HepG2 (cell line): Measurements from ENCODE around the gene FBP2. TPM values are rescaled to one million over a fixed set of nuclear protein-coding genes. Genes with fewer than 3 reads are reported as not detected.
A peak's percentile ranks its signal among the peaks of the same experiment; 100 is the strongest.

ENCODE experiments used
- ARNT2 ChIP-seq: sonication (generic); formaldehyde crosslinking; IDR thresholded peaks from 2 replicates; pipeline ENCODE4 v1.8.0; 2022; ENCODE audit warnings: mild to moderate bottlenecking, low read depth, missing genetic modification reagents, moderate library complexity
- CREM ChIP-seq, 2 experiments: sonication (generic) in 1 of 2; formaldehyde crosslinking in 1 of 2; IDR thresholded peaks; 2 replicates each; pipeline versions ENCODE4 v1.4.0 to v1.6.1; 2016 to 2020; ENCODE audit warnings: antibody characterized with exemption in 1 of 2, mild to moderate bottlenecking in 1 of 2, missing genetic modification reagents in 1 of 2
- CSRNP2 ChIP-seq: sonication (generic); formaldehyde crosslinking; conservative IDR thresholded peaks from 2 replicates; pipeline ENCODE4 v1.8.0; 2022; ENCODE audit warnings: low read depth, missing genetic modification reagents
- DPF2 ChIP-seq: sonication (generic); formaldehyde crosslinking; IDR thresholded peaks from 2 replicates; pipeline ENCODE4 v1.4.0; 2020; ENCODE audit warnings: mild to moderate bottlenecking, low read depth, missing genetic modification reagents, borderline replicate concordance
- ERF ChIP-seq: IDR thresholded peaks from 2 replicates; pipeline ENCODE4 v1.6.1; 2018; ENCODE audit warnings: missing biosample characterization, missing genetic modification reagents
- GATAD2A ChIP-seq: IDR thresholded peaks from 2 replicates; pipeline ENCODE4 v1.6.1; 2016
- HDAC1 ChIP-seq: sonication (generic); formaldehyde crosslinking; IDR thresholded peaks from 2 replicates; pipeline ENCODE4 v1.5.1; 2020; ENCODE audit warnings: mild to moderate bottlenecking, missing genetic modification reagents
- KDM5B ChIP-seq: sonication (generic); formaldehyde crosslinking; IDR thresholded peaks from 2 replicates; pipeline ENCODE4 v1.4.0; 2020; ENCODE audit warnings: missing genetic modification reagents, mild to moderate bottlenecking, borderline replicate concordance
- KLF13 ChIP-seq: sonication (generic); formaldehyde crosslinking; IDR thresholded peaks from 2 replicates; pipeline ENCODE4 v1.4.0; 2020; ENCODE audit warnings: mild to moderate bottlenecking, missing genetic modification reagents
- MYC ChIP-seq: sonication (generic); formaldehyde crosslinking; IDR thresholded peaks from 2 replicates; pipeline ENCODE4 v1.9.0; 2021; ENCODE audit warnings: missing genetic modification reagents, borderline replicate concordance
- NR2C2 ChIP-seq: sonication (generic); formaldehyde crosslinking; IDR thresholded peaks from 2 replicates; pipeline ENCODE4 v1.4.0; 2020; ENCODE audit warnings: missing genetic modification reagents, mild to moderate bottlenecking, moderate library complexity, borderline replicate concordance
- SALL1 ChIP-seq: sonication (generic); formaldehyde crosslinking; IDR thresholded peaks from 2 replicates; pipeline ENCODE4 v1.8.0; 2022; ENCODE audit warnings: mild to moderate bottlenecking, missing genetic modification reagents
- SIX4 ChIP-seq: sonication (generic); formaldehyde crosslinking; IDR thresholded peaks from 2 replicates; pipeline ENCODE4 v1.4.0; 2020; ENCODE audit warnings: missing genetic modification reagents
- SMAD1 ChIP-seq: sonication (generic); formaldehyde crosslinking; IDR thresholded peaks from 2 replicates; pipeline ENCODE4 v1.4.0; 2020; ENCODE audit warnings: missing genetic modification reagents, low read depth, mild to moderate bottlenecking, borderline replicate concordance
- SP140L ChIP-seq: sonication (generic); formaldehyde crosslinking; IDR thresholded peaks from 2 replicates; pipeline ENCODE4 v1.4.0; 2020; ENCODE audit warnings: missing genetic modification reagents, borderline replicate concordance
- ZFP82 ChIP-seq: sonication (generic); formaldehyde crosslinking; IDR thresholded peaks from 2 replicates; pipeline ENCODE4 v1.5.1; 2020; ENCODE audit warnings: mild to moderate bottlenecking, missing genetic modification reagents, borderline replicate concordance
- ZNF264 ChIP-seq: sonication (generic); formaldehyde crosslinking; IDR thresholded peaks from 2 replicates; pipeline ENCODE4 v1.4.0; 2020; ENCODE audit warnings: missing genetic modification reagents
- ZNF337 ChIP-seq: sonication (generic); formaldehyde crosslinking; IDR thresholded peaks from 2 replicates; pipeline ENCODE4 v1.5.1; 2020; ENCODE audit warnings: missing genetic modification reagents, low read depth, mild to moderate bottlenecking, borderline replicate concordance
- ZNF512B ChIP-seq: sonication (generic); formaldehyde crosslinking; IDR thresholded peaks from 2 replicates; pipeline ENCODE4 v1.5.1; 2020; ENCODE audit warnings: missing genetic modification reagents, mild to moderate bottlenecking, borderline replicate concordance
- polyA plus RNA-seq, 8 experiments: library from polyadenylated mRNA; depleted of rRNA in 3 of 8; stranded (reverse) in 7 of 8; unstranded in 1 of 8; fragments of >200 nt; fragmentation: Illumina TruSeq in 4 of 8; extraction: Trizol in 4 of 8; gene quantifications; 2 replicates each; pipeline versions ENCODE4 v1.2.1 to v1.2.3, GENCODE V29; 2011 to 2016; ENCODE audit warnings: low read depth in 4 of 8, missing spikeins in 1 of 8, mixed read lengths in 1 of 8; ENCODE audit not compliant: insufficient read depth in 1 of 8
- total RNA-seq, 5 experiments: library from RNA; depleted of rRNA; stranded (reverse); fragments of >200 nt; fragmentation: Illumina TruSeq; extraction: Trizol; gene quantifications; 2 replicates each; pipeline ENCODE4 v1.2.3, GENCODE V29; 2016; ENCODE audit warnings: low read depth in 1 of 5
- TF ChIP-seq, protein P1 (sequence below): sonication (generic); formaldehyde crosslinking; IDR thresholded peaks from 2 replicates; pipeline ENCODE4 v1.8.0; 2022; ENCODE audit warnings: mild to moderate bottlenecking, missing genetic modification reagents, moderate library complexity
- TF ChIP-seq, protein P2 (sequence below): sonication (generic); formaldehyde crosslinking; conservative IDR thresholded peaks from 2 replicates; pipeline ENCODE4 v1.5.0; 2020; ENCODE audit warnings: missing genetic modification reagents
- TF ChIP-seq, protein P3 (sequence below): sonication (generic); formaldehyde crosslinking; IDR thresholded peaks from 2 replicates; pipeline ENCODE4 v1.4.0; 2020; ENCODE audit warnings: missing genetic modification reagents, mild to moderate bottlenecking, borderline replicate concordance

Gene FBP2
- total and polyA plus RNA-seq, 2 of the 13 experiments (the other 11 are each of a cell fraction or from before 2014, with no cell fraction given): not detected

- TF ChIP-seq ZFP82 (no peak), ERF (CRISPR knock-in tag) (0 out of 2 replicates have a peak, but pooled peaks have one; percentile 35), ARNT2 (CRISPR knock-in tag) (no peak), KLF13 (CRISPR knock-in tag) (no peak), ZNF512B (CRISPR knock-in tag) (no peak), HDAC1 (no peak), MYC (no peak), CREM (IDR thresholded peaks at IDR 0.05) (peak; percentile 20; the same call in 1 of the 2 replicates), CREM (CRISPR knock-in tag; IDR thresholded peaks at IDR 0.05) (no peak), CSRNP2 (no peak), NR2C2 (peak; percentile 79), SALL1 (CRISPR knock-in tag) (no peak), GATAD2A (CRISPR knock-in tag) (peak; percentile 54), ZNF264 (no peak), SMAD1 (CRISPR knock-in tag) (no peak), KDM5B (CRISPR knock-in tag) (no peak), ZNF337 (no peak), SIX4 (CRISPR knock-in tag) (no peak), DPF2 (CRISPR knock-in tag) (no peak), SP140L (no peak)
- TF ChIP-seq, protein P1, sequence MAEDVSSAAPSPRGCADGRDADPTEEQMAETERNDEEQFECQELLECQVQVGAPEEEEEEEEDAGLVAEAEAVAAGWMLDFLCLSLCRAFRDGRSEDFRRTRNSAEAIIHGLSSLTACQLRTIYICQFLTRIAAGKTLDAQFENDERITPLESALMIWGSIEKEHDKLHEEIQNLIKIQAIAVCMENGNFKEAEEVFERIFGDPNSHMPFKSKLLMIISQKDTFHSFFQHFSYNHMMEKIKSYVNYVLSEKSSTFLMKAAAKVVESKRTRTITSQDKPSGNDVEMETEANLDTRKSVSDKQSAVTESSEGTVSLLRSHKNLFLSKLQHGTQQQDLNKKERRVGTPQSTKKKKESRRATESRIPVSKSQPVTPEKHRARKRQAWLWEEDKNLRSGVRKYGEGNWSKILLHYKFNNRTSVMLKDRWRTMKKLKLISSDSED (CRISPR knock-in tag): no peak
- TF ChIP-seq, protein P2, sequence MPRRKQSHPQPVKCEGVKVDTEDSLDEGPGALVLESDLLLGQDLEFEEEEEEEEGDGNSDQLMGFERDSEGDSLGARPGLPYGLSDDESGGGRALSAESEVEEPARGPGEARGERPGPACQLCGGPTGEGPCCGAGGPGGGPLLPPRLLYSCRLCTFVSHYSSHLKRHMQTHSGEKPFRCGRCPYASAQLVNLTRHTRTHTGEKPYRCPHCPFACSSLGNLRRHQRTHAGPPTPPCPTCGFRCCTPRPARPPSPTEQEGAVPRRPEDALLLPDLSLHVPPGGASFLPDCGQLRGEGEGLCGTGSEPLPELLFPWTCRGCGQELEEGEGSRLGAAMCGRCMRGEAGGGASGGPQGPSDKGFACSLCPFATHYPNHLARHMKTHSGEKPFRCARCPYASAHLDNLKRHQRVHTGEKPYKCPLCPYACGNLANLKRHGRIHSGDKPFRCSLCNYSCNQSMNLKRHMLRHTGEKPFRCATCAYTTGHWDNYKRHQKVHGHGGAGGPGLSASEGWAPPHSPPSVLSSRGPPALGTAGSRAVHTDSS (CRISPR knock-in tag): no peak
- TF ChIP-seq, protein P3, sequence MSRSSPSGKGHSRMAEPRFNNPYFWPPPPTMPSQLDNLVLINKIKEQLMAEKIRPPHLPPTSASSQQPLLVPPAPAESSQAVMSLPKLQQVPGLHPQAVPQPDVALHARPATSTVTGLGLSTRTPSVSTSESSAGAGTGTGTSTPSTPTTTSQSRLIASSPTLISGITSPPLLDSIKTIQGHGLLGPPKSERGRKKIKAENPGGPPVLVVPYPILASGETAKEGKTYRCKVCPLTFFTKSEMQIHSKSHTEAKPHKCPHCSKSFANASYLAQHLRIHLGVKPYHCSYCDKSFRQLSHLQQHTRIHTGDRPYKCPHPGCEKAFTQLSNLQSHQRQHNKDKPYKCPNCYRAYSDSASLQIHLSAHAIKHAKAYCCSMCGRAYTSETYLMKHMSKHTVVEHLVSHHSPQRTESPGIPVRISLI (CRISPR knock-in tag): no peak
Measured at GRCh38 chr9:94533155-94533554, 60.5 kb downstream of the FBP2 start (continued).
